Stimulated activated CD8-positive, alpha-beta memory T cell treated with anti-CD3 and anti-CD28 coated beads, Interleukin-4, amount 100 ng/mL, for 24 hours (primary cell): Measurements from ENCODE around the gene CBY1.
"Not testable (repeated sequence)": the region's sequence is repeated elsewhere in the genome, so short reads cannot be mapped to it uniquely, and the experiment has no call there.

Experiments
- DNase-seq: peaks from one replicate; pipeline ENCODE4 v3.0.0-alpha.2; 2020; ENCODE audit warnings: low read depth

The CBY1 gene

GRCh38 chr22:38656256-38657044 lies at the start of gene CBY1, which contains the start of gene FAM227A:
Gene CBY1 (plus strand): TSS chr22:38656638. CDS start chr22:38668055, 11,417 bp downstream.
Gene FAM227A (minus strand): TSS chr22:38656392. CDS start chr22:38650168, 6,224 bp downstream.
- peak; percentile 82 for DNase-seq

DNA sequence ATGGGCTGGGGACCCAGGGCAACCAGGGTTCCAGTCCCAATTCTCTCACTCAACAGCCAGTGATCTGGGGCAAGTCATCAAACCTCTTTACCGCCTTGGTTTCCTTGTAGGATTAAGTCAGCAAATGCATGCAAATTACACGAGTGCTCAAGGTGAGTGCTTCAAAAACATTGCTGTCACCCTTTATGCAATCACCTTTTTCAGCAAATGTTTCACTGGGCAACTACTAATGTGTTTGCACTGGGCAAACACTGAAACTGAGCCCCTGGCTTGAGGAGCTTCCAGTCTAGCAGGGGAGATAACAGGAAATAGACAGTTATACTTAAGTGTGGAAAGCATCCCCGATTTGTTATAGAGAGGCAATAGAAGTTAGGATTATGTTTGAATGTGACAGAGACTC lies 48.8 kb upstream of the CBY1 start:
- no peak for DNase-seq

DNA sequence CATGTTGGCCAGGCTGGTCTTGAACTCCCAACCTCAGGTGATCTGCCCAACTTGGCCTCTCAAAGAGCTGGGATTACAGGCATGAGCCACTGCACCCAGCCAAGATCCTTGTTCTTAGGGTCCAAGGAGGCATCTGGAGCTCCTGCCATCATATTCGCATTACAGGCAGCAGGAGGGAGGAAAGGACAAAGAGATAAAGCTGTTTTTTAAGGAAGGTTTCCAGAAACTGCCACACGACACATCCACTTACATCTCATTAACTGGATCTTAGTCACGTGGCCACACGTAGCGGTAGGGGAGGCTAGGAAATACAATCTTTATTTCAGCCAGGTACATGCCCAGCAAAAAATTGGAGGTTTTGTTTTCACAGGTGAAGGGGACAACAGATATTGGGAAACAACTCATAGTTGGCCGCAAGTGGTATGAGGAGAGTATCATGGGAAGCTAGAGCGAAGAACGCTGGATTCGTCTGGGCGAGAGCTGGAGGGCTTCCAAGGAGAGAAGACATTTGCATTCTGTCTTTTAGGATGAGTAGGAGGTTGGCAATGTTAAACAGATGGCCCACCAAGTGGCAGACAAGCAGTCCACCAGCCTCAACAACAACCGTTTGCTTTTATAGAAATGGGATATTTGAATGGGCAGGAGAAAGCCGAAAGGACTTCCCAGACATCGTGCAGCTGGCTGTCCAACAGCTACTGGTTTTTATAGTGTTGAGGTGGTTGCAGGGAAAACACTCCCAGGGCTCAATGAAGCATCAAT lies 47.3 kb upstream of the CBY1 start:
- DNase-seq = no peak

DNA sequence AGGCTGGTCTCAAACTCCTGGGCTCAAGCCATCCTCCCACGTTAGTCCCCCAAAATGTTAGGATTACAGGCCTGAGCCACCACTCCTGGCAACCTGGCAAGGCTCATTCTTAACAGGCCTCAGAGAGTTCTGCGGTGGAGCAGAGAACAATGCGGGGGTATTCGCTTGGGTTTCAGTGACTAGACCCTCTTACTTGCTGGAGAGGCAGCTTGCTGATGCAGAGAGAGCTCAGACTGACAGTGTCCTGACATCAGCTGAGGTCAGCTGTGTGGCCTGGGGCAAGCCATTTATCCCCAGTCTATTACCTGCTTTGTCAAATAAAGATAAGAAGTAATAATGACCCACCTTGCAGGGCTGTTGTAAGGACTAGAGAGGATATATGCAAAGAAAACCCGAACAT lies 46.2 kb upstream of the CBY1 start:
- DNase-seq = no peak

GRCh38 chr22:38611559-38611958 lies 44.9 kb upstream of the CBY1 start:
- no peak for DNase-seq

GRCh38 chr22:38612217-38613006 lies 44.0 kb upstream of the CBY1 start:
- no peak for DNase-seq

GRCh38 chr22:38613588-38613987 lies 42.9 kb upstream of the CBY1 start:
- no peak for DNase-seq

DNA sequence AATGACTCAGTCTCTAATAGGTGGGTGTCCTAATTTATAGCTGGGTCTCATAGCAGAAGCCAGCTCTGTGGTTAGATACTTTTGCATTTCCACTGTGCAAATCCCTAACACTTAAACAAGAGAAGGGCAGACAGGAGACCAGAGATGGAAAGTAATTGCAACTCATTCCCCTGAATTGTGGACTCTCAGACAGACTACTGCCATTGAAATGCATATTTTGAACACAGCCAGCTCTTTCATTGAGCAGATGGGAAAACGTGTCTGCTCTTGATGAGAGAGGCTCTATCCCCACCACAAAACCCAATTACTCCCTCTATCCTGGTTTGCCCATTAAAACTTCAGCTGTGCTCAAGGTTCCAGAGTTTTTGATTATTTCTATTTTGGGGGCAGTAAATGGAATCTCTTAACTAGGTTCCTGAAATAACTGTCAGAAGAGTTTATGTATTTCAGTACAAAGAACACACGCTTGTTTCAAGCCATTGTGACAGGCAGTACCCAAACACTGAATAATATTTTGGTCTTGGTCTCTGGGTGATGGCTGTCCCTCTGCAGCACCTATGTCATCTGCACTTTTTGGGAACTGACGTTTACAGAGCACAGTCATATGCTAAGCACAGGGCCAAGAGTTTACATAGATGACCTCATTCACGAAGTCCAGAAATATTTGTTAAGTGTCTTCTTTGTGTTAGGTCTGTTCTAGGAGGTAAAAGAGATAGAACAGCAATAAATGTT lies 41.9 kb upstream of the CBY1 start:
- no peak for DNase-seq

- not testable (repeated sequence) for DNase-seq
These were observed 41.4 kb upstream of the CBY1 start for GRCh38 chr22:38615064-38615405.

GRCh38 chr22:38618258-38618657 lies 38.2 kb upstream of the CBY1 start:
- no peak for DNase-seq

DNA sequence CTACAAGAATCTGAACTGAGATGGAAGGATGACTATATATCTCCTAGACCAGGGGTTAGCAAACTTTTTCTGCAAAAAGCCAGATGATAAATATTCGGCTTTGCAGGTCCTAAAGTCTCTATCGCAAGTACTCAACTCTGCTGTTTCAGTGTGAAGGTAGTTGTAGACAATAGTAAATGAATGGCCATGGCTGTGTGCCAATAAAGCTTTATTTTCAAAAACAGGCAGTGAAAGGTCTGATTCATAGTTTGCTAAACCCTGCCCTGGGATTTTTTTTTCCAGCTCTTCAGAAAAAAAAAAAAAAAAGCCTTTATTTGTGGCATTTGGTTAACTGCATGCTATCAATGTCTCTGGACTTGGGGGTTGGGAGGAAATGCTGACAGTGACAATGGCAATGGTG lies 37.8 kb upstream of the CBY1 start:
- no peak for DNase-seq

GRCh38 chr22:38623351-38623750 lies 33.1 kb upstream of the CBY1 start:
- no peak for DNase-seq

- DNase-seq = no peak
These were observed 28.0 kb upstream of the CBY1 start for GRCh38 chr22:38628444-38628843.

GRCh38 chr22:38629108-38629507 lies 27.3 kb upstream of the CBY1 start:
- no peak for DNase-seq

DNA sequence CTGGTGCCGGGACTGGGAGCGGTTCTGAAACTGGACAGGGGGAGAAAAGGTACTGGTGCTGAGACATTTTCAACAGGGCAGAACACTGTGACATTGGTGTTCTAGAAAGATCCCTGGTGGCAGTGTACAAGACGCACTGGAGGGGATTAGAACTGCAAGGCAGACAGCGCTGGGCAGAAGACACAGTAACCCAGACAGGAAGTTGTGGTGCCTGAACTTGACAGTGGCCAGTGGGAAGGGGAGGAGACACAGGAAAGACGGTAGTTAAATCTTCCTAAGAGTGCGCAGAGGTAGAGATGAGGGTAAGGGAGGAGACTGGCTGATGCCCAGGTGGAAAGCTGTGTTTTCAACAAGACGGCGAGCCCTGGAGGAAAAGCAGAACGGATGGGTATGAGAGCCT lies 24.7 kb upstream of the CBY1 start:
- no peak for DNase-seq

- DNase-seq = no peak
These were observed 23.9 kb upstream of the CBY1 start for GRCh38 chr22:38632528-38632927.

- no peak for DNase-seq
These were observed 18.2 kb upstream of the CBY1 start for GRCh38 chr22:38638216-38638615.

DNA sequence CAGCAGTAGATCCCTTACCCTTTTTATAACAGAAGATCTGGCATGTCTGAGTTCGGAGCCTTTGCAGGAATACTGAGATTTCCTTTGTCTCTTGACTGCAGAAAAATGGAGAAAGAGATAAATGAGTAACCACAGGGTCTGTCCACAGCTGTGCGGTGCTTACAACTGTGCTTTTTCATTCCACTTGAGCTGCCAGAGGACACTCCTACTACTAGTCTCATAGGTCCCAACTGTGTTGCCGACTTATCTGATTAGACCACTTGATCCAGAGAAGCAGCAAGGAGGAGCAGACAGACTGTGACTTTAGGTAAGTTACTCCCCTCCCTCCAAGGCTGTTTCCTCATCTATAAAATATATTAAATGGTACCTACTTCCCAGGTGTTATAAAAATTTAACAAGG lies 17.7 kb upstream of the CBY1 start:
- no peak for DNase-seq

GRCh38 chr22:38641476-38642040 lies 14.9 kb upstream of the CBY1 start:
- DNase-seq = no peak

GRCh38 chr22:38644245-38644644 lies 12.2 kb upstream of the CBY1 start:
- DNase-seq = not testable (repeated sequence)

DNA sequence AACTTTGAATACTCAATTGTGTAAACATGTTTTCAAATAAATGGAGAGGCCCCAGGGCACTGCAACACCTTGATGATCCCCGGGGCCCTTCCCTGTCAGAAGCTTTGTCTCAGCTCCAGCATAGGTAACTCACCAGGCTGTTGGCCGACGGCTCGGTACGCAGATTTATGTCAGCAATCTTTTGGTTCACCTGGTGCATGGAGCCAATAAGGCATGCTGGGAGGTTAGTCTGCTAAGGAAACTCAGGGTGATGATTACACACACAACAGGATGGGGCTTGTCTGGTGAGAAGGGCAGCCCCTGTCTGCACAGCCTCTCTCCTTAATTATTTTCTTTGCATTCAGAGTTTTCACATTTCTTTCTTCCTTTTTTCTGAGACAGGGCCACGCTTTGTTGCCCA lies 11.0 kb upstream of the CBY1 start:
- no peak for DNase-seq
